HuH-7.5 (cell line): ENCODE data around the gene EEF2KMT.
"Not testable (repeated sequence)": the region's sequence is repeated elsewhere in the genome, so short reads cannot be mapped to it uniquely, and the experiment has no call there.

Experiments
- DNase-seq: peaks from one replicate; pipeline ENCODE4 v3.0.0; 2011; ENCODE audit warnings: low spot score

The EEF2KMT gene, protein sequence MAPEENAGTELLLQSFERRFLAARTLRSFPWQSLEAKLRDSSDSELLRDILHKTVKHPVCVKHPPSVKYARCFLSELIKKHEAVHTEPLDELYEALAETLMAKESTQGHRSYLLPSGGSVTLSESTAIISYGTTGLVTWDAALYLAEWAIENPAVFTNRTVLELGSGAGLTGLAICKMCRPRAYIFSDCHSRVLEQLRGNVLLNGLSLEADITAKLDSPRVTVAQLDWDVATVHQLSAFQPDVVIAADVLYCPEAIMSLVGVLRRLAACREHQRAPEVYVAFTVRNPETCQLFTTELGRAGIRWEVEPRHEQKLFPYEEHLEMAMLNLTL

DNA sequence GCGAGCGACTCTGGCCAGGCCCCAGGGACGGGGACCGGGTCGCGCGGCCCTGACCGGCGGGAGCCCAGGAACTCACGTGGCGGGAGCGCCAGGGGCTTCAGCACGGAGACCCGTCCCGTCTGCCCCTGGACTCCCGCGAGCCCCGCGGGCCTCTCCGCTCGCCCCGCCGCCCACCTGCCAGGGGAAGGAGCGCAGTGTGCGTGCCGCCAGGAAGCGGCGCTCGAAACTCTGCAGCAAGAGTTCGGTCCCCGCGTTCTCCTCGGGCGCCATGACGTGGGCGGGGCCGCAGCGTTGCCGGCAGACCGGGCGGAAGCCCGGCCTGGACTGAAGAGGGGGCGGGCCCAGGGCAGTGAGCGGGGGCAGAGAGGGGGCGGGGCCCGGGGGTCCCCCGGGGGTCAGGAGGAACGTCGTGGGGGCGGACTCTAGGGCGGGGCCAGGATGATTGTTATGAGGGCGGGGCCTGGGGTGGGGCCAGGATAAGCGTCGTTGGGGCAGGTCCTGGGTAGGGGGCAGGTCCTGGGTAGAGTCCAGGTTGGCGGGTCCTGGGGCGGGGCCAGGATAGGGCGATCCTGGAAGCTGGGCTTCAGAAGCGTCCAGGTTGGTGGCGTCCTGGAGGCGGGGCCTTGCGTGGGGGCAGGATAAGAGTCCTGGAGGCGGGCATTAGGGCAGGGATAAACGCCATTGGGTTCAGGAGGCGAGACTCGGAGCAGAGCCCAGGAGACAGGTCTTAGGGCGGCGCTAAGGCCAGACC lies at the start of gene EEF2KMT:
TSS of gene EEF2KMT (minus strand) at position 326 of the 751 bp plus-strand sequence. CDS start at position 270, 56 bp downstream.
- peak; percentile 60 for DNase-seq

DNA sequence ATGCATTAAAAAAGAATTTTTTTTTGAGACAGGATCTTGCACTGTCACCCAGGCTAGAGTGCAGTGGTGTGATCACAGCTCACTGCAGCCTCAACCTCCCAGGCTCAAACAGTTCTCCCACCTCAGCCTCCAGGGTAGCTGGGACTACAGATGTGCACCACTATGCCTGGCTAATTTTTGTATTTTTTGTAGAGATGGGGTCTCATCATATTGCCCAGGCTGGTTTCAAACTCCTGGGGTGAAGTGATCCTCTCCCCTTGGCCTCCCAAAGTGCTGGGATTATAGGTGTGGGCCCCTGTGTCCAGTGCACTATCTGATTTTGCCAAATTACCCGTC lies 47.0 kb upstream of the EEF2KMT start:
- not testable (repeated sequence) for DNase-seq

DNA sequence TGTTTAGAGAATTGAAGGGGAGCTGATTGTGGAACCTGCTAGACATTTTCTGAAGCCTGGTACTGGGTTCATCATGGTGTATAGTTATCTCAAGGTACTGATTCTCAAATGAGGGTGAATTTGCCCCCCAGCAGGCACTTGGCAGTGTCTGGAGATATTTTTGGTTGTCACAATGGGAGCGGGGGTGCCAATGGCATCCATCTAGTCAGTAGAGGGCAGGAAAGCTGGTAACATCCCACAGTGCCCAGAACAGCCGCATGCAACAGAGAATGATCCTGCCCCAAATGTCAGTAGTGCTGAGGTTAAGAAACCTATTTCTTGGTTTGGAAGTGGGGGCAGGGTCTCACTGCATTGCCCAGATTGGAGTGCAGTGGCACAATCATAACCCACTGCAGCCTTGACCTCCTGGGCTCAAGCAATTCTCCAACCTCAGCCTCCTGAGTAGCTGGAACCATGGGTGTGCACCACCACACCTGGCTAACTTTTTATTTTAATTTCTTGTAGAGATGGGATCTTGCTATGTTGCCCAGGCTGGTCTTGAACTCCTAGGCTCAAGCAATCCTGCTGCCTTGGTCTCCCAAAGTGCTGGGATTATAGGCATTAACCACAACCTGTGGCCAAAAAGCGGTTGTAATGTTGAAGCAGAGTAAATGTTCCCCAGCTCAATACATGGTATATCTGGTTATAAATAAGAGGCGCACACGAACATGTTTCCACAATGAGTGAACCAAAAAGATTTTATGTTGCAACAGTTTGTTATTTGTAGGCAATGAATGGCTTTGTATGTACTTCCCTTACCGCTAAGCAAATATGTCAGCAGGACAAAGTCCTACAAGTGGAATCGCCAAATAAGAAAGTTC lies 46.4 kb upstream of the EEF2KMT start:
- DNase-seq: no peak

DNA sequence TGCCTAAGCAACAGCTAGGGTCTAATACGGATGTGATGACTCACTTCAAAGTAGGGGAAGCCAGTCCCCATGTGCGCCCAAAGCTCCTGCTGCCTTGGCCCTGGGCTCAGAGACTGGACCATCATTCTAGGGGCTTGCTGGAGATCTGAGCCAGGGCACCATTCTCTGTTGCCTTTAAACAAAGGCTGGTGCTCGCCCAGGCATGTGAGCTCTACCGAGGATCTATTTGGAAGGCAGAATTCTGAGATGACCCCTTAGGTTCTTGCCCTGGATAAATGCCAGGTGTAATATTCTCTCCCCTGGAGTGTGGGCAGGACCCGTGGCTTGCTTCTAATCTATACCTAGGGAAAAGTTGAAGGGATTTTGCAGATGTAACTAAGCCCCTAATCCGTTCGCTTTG lies 42.6 kb upstream of the EEF2KMT start:
- DNase-seq: not testable (repeated sequence)

DNA sequence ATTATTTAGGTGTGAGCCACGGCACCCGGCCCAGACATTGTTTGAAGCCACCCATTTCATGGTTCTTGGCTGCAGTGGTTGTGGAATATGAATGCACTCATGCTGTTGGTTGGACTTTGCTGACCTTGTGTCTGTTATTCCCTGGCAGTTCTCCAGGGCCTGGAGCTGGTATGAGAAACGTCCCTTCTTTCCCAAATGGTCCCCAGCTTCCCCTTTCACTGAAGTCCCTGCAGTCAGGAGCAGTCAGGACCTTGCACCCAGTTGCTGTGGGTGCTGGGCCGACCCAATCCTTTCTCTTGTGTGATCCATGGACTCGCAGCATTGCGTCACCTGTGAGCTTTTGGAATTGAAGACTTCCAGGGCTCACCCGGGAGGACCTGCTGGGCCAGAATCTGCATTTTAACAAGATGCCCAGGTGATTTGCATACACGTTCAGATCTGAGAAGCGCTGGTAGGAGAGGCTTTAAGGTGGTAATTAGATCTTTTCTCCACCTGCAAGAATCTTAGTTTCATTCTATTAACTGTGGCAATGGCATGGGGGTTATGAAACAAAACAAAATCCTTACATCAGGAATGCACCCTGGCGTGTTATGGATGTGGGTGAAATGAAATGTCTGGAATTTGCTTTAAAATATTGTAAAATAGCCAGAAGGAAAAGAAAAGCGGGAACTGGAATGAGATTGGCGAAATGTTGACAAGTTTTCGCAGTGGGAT lies 37.3 kb upstream of the EEF2KMT start:
- DNase-seq: not testable (repeated sequence)

DNA sequence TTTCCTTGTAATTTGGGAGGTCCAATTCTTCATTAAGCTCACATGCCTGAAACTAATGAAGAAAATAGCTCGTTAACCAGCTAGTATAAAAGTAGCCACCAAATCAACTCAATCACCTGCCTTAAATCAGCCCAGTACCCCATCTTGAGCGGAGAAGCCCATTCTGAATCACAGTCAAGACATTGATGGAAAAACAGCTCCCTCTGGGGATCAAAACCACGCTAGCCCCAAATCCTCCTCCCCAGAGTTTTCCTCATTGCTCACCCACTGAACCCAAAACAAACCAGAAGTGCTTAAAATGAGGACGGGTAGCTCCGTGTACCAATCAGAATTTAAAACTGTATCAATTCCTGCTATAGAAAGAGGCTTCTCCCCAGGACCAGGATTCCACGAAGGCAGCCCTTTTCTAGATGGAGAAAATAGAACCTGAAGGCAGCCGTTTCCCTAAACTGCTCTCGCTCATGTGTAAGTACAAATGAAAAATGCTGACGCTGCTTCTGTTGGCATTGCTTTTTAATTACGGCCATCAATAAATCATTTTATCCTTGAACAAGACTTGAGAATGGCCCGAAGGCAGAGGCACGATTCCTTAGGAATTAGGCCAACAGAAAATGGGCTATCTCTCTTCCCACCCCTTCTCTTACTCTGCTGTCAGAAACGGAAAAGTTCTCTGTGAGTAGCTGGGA lies 35.5 kb upstream of the EEF2KMT start:
- DNase-seq: not testable (repeated sequence)

DNA sequence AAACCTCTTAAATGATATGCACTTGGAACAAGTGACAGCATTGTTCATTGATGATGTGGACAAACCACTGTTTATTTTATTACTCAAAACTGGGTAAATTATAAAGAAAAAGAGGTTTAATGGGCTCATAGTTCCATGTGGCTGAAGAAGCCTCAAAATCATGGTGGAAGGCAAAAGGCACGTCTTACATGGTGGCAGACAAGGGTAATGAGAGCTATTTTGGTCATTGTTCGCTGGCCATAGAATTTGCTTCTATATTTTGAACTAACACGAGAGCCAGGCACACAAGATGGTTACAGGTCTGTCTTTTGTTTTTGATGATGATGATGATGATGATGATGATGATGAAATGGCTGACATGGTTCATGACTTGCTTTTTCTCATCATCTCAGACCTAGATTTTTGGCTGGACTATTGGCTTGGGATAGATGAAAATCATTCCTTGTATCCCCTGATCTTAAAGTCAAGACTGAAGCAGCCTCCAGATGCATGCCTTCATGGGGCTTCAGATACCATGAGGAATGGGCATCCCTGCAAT lies 33.9 kb upstream of the EEF2KMT start:
- DNase-seq: not testable (repeated sequence)

DNA sequence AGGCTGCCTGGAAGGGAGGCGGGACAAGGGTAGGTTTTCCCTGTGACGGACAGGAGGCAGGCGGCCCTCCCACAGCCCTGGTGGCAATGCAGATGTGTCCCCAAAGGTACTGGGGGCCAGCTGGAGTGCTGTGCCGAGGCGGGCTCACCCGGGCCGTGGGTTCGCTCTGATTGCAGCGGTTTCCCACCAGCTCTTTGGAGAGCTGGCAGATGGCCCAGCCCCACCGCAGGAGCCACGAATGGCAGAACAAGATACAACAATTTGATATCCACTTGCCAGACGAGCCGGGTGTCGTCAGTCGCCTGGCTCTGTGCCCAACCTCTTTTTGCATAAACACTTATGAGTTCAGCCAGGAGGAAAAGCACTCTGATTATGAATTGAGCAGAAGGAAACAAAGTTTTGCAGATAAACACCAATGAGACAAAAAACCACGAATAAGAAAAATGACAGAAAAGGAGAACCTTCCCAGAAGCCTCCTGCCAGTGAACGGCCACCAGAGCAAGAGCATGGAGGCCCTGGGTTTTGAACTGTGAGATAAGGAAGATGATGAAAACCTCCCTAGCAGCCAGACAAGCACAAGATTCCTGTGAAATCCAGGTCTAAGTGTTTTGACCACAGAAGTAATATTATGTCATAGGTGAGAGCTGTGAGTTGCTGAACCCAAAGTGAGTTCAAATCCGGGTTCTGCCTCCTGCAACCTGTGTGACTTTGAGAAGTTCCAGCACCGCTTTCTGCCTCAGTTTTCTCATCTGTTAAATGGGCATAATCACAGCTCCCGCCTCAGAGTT lies 19.9 kb upstream of the EEF2KMT start:
- DNase-seq: not testable (repeated sequence)

DNA sequence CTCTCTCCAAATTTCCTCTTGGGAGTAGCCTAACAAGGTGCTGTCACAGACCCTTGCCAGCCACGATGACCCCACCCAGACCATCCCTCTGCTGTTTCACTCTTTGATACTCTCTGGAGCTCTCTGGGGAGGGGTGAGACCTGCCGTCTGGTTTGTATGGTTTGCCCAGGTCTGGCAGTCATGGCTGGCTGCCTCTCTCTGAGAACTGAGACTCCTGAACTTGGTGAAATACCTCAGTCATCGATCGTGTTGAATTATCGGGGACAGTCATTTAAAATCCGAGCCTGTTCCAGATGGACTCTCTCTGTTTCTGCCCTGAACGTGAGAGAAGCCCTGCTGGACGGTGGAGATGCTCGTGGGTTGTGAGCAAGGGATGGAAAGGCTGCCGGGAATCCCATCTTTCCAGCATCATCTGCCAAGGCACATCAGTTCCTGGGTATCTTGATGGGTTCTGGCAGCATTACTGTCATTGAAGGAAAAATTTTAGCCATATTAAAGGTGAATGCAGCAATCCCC lies 19.2 kb upstream of the EEF2KMT start:
- not testable (repeated sequence) for DNase-seq

DNA sequence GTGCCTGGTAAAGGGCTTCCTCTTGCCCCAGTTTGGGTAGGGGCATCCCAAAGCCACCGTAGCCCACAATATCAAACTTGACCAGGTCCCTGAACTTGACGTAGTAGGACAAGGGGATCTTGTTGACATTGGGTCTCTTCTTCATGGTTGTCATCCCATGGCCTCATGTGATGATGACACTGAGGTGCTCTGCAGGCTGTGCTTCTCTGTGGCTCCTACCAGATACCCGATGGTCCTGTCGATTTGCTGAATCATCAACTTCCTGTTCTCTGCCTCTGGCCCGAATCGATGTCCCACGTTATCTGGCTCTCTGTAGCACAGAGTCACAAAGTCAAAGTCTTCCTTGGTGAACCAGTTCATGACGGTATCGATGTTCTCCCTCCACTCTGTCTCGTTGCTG lies 13.3 kb upstream of the EEF2KMT start:
- DNase-seq: not testable (repeated sequence)

DNA sequence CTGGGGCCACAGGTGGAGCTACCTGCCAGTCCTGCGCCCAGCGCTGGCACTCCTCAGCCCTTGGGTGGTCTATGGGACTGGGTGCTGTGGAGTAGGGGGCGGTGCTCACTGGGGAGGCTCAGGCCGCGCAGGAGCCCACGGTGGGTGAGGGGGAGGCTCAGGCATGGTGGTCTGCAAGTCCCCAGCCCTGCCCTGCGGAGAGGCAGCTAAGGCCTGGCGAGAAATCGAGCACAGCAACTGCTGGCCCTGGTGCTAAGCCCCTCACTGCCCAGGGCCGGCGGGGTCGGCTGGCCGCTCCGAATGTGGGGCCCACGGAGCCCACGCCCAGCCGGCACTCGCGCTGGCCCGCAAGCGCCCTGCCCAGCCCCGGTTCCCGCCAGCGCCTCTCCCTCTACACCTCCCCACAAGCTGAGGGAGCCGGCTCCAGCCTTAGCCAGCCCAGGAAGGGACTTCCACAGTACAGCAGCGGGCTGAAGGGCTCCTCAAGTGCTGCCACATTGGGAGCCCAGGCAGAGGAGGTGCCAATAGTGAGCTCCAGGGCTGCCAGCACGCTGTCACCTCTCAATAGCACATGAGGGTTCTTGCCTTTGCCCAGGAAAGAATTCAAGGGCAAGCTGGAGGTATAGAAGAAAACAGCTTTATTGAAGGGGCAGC lies 11.0 kb upstream of the EEF2KMT start:
- no peak for DNase-seq

DNA sequence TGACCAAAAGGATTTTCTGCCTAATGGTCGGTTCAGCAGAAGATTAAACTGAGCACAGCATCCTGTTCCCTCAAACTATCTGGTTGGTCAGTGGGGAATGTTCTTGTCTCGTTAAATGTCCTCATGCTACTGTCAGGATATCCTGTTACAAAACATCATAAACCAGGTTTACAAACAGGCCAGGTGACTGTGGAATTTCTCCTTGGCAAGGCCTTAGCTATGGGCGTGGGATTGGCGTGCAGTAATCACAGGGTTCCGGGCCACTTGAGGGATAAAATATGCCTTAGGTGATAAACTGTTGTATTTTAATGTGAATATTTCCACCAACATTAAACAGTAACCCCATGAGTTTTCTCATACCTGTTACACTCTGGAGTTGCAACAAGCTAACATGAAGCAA lies 7.4 kb upstream of the EEF2KMT start:
- not testable (repeated sequence) for DNase-seq

DNA sequence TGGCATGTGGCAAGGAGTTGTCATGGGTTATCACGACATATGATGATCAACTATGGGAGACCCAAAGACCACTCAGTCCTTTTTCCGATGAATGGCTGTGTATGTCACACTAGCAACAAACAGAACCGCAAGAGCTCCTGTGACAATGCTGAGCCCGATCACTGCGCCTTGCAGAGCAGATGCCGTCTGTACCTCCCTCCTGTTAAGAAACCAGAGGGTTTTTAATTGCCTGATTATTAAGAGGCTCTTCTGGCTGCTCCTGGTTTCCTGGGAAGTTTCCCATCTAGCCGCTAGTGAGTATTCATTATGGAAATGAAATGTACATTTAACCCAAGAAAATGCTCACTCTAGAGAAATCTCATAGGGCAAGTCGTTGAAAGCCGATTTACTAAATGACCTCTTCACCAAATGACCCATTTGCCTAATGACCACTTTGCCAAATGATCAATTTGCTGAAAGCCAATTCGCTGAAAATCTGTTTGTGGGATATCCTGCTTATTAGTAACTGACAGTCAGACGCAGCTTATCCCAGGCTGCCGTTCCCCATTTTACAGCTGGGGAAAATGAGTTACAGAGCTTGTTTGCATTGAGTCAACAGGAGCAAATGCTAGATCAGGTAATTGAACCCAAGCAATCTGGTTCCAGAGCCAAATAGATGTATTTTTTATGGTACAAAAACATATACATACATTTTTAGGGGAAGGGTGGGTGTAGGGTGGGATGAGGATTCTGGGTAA lies 5.9 kb upstream of the EEF2KMT start:
- not testable (repeated sequence) for DNase-seq

DNA sequence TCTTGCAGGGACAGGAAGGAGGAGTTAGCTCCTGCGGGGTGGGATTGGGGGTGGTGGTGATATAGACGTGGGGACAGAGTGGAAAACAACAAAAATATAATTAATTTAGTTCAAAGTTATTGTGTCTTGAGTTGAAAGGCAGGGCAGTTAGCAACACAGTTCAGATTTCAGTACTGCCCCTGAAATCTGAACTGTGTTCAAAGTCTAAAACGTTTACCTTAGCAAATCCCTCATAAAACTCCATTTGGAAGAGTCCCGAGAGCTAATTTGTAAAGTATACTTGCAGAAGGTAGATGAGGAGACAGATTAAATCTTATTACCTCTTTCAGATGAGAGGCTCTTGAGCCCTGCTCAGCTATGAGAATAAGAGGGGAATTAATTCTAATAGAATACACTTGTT lies 1.6 kb upstream of the EEF2KMT start:
- not testable (repeated sequence) for DNase-seq

DNA sequence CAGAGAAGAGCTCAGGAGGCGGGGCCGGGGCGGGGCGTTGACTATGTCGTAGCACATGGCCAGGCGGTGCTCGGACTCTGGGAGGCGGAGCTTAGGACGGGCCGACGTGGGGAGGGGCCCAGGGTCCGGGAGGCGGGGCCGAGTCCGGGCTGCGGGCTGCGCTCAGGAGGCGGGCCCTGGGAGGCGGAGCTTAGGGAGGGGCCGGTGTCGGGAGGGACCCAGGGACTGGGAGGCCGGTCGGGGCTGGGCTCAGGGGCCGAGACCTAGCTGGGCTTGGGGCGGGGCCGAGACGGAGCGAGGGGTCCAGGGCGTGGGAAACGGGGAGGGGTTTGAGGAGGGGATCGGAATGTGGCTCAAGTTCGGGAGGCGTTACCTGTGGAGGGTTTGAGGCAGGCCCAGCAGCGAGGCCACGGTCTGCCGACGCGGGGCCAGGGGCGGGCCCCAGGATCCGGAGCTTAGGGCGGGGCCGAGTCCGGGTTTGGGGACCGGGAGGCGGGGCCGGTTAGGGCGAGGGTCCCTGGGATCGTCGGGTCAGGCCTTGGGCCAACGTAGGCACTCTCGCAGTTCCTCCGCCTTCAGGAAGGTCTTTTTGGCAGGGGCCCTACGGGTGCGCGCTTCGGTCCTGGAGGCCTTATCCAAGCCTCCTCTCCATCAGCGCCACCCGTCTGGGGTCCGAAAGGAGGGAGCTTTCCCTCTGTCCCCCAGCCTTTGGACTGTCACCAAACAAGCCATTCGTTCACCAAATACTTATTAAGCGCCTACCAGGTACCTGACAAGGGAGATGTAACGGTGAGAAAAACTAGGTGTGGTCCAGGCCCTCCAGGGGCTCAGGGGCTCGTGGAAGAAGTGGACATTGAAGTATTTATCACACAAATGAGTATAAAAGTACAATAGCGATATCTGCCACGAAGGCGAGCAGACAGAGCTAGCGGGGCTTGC lies 895 bp upstream of the EEF2KMT start:
- not testable (repeated sequence) for DNase-seq

DNA sequence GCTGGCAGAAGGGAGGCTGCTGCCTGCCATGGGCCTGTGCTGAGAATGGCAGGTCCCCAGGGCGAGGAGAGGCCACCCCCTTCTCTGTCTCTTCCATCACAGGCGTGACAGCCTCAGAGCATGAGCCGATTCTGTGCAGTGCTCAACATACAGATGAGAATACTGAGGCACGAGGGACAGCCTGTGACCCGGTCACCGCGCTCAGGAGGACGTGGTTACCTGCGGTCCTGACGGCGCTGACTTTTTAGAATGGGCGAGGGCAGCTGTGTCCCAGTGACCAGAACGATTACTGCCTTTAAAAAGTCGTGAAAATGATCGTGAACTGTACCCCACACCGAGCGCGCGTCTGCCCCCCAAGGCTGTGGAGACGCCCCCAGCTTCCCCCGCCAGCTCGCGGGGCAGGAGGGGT lies 530 bp downstream of the EEF2KMT start:
- not testable (repeated sequence) for DNase-seq

DNA sequence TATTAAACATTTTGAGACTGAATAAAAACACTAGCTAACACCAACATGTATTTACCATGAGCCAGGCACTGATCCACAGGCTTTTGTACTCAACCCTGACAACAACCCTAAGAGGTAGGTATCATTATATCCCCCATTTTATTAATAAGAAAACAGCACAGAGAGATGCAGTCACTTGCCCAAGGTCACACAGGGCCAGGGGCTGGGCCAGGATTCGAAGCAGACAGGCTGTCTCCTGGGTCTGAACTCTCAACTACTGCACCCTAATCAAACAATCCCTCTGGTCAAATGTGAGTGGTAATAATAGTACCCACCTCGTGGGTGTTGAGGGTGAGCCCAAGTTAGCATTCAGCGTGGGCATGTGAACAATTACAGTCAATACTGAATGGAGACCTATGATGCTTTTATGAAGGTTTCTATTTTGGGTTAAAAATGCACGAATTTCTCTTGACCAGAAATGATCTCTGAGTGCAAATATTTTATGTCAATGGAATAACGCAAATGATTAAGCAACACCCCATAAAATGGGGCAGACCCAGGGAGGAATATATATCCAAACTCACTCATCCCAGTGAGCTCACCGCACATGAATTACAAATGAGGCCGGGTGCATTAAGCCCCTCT lies 1.0 kb downstream of the EEF2KMT start:
- not testable (repeated sequence) for DNase-seq
